GM21360 (cell line): ENCODE results near the gene KLHL11.
A peak's percentile ranks its signal among the peaks of the same experiment; 100 is the strongest.
"Not testable (repeated sequence)": the region's sequence is repeated elsewhere in the genome, so short reads cannot be mapped to it uniquely, and the experiment has no call there.

Experiments used
- ATAC-seq: cut with Tn5 transposase; IDR thresholded peaks from one replicate; pipeline ENCODE4 v1.9.1; 2021; ENCODE audit warnings: mild to moderate bottlenecking, moderate library complexity; ENCODE audit not compliant: unreplicated experiment

Gene KLHL11

DNA sequence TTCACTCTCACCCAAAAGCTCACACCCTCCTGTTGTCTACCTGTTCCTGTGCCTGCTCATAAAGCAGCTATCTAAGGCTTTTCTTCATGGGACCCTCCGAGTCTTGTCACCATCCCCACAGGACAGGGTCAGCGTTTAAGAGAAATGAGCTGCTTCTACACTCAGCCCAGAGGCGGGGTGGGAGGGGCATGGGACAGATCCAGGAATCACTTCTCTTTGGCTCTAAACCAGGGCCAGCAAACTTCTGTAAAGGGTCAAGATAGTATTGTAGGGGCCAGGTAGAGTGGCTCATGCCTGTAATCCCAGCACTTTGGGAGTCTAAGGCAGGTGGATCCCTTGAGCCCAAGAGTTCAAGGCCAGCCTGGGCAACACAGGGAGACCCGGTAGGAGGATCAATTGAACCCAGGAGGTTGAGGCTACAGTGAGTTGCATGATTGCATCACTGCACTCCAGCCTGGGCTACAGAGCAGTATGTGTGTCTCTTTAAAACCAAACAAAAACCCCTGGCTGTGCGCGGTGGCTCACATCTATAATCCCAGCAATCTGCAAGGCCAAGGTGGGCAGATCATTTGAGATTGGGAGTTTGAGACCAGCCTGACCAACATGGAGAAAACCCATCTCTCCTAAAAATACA lies 23.2 kb upstream of the KLHL11 start:
- no peak for ATAC-seq

DNA sequence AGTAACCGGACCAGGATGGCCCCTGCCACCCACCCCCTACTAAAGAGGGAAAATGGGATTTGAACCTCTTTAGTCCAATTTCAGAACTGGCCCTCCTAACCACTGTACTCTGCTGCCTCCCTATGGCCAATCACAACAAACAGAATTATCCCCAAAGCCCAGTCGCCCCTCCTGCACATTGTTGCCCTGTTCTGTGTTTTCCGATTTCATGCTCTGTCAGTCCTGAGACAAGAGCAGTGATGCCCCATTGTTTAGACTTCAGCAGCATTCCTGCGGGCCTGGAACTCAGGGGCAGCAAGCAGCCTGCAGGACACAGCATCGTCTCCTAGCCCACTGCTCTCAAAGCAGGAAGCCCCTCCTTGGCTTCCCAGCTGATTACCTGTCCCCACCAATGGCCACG lies 20.5 kb upstream of the KLHL11 start:
- no peak for ATAC-seq

DNA sequence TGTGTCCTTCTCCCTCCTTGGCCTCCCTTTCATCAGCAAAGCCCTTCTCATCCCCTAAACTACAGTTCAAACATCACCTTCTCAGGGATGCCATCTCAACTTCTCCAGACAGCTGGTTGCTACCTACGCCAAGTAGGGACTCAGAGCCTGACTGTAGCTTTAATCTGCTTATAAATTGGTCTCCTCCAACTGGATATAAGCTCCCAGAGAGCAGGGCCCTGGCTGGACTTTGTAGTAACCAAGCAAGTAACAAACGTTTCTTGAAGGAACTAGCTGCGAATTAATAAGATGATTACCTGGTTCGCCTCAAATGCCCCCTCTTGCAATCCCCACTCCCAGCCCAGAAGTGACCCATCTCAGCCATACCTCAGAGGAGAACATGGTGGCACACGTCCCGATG lies 17.5 kb upstream of the KLHL11 start:
- ATAC-seq, result no peak

DNA sequence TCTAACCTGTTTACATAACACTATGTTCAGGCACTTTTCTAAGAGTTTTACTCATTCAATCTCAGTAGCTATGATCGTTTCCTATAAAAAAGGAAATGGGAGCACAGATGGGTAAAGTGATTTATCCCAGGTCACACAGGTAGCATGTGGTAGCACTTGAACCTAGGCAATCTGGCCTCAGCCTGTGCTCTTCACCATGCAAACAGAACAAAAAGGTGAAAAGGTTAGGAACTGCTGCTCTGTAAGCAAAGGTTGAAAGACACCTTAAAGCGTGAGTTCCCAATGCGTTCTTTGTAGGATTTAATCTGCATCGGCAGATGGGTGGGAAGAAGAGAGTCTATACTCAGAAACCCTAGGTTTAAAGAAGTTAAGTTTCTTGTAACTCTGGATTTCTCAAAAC lies 14.9 kb upstream of the KLHL11 start:
- ATAC-seq, result no peak

DNA sequence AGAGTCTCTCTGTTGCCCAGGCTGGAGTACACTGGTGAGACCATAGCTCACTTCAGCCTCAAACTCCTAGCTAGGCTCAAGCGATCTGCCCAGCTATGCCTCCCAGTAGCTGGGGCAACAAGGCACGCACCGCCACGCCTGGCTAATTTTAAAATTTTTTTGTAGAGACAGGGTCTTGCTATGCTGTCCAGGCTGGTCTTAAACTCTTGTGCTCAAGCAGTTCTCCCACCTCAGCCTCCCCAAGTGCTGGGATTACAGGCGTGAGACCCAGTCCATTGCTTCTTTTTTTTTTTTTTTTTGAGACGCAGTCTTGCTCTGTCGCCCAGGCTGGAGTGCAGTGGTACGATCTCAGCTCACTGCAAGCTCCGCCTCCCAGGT lies 9.1 kb upstream of the KLHL11 start:
- not testable (repeated sequence) for ATAC-seq

DNA sequence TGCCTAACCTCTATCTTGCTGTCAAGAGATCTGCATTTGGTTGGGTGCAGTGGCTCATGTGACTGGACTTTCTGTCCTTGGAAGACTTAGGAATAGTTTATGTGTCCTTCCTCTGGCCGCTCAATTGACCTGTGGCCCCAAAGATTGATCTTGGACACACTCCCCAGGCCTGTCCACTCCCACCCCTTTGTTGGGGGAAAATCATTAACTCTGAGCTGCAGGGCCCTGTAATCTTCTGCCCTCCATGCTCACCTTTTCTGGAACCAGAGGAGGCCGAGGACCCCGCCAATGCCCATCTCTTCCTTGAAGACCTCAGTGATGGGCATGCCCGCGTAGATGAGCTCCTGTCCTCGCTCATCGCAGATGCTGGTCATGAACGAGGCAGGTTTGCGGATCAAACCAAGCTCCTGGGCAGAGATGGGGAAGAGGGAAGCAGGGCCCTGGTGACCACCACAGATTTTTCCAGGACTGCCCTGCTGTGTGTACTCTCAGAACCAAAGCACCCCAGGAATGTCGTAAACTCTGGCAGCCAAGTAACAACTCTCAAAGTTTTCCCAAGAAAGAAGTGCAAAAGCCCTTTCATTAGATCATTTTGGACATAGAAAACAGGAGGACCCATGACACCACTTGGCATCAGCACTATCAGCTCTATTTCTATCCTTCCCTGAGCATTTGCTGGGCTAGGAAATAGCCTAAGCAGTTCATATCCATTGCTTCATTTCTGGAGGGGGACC lies 8.5 kb upstream of the KLHL11 start:
- ATAC-seq, result no peak

DNA sequence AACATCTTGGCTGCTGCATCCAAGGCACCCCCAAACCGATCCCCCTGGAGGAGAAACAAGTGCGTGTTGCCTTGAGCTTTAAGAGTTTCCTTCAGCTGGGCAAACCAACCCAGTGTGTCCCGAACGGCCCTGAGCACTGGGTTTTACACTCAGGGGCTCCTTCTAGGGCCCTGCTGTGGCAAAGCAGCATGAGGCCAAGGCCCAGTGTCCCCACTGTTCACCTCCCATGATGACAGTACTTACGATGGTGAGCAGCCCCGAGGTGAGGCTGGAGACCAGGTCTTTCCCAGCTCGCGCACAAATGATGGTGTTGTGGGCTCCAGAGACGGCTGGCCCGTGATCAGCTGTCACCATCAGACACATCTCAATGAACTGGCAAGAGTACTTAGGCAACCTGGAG lies 6.6 kb upstream of the KLHL11 start:
- ATAC-seq, result no peak

DNA sequence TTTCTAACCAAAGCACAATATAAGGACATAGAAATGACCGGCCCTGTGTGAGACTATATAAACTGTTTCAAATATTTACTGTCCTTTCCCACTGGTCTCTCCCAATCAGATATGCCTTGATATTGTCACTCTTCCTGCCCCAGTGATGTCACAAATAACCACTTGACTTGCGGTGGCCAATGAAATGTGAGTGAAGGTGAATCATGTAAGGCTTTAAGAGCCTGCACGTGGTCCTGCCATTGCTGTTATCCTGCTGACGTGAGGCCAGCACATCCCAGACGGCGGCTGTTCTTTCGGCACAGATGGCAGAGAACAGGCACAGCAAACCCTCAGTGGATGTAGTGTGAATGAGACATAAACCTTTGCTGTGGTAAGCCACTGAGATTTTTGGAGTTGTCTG lies 5.4 kb upstream of the KLHL11 start:
- ATAC-seq, result no peak

DNA sequence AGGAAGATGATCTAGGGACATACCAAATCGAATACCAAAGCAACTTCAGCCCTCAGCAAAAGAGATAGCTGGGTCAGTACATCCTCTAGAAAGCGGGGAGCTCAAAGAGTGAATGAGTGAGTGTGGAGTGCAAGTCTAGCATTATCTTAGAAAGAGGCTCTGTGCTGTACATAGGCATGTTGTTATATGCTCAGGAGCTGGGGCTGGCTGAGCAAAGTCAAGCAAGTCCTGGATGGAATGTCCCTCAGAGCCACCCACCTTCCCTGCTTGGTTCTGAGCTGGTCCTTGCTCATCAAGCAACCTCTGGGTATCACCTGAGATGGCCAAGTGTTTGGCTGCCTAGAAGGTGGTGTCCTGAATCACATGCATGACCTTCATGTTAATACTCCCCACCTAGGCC lies 4.9 kb upstream of the KLHL11 start:
- no peak for ATAC-seq

DNA sequence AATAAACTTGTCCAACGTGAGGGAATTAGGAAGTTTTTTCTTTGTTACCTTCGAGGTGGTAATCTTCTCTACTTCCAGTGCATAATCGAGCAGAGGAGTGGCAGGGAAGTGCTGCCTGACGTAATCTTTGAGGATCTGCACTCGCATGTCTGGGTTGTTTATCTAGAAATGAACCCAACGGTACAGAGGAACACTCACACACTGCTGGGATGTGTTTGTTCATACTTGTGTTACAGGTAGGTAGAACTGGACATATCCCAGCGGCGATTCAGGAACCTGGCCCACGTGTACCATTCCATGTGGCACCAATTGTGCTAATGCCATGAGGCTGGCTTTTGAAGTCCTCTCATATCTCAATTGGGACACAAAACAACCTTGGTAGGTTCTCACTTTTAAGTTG lies 4.2 kb upstream of the KLHL11 start:
- no peak for ATAC-seq

DNA sequence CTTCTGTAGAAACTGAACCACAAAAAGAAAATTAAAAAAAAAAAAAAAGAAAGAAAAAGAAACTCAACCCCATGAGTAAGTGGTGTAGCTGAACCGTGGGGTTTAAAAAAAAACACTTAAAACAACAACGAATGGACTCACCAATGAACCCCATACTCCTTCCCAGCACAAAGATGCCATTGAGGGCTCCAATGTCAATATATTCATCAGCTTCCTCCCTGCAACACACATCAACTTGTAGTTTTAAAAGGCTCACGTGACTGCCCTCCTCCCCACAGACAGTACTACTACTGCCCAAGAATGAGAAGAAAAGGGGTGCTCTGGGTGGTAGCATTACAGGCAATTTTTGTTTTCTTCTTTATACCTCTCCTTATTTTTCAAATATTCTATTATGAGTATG lies 3.3 kb upstream of the KLHL11 start:
- no peak for ATAC-seq

DNA sequence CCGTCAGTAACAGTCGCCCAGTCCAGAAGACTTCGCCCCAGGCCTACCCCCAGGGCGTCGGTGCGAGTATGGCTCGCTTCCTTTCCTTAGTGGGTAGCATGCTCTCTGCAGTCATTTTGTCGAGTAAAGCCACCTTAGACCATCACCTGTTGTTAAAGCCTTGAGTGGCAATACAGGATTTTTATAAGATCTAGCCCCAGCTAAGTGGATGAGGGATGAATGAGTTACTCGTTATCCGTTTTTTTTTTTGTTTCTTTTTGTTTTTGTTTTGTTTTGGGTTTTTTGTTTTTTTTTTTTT lies 322 bp upstream of the KLHL11 start:
- no peak for ATAC-seq

DNA sequence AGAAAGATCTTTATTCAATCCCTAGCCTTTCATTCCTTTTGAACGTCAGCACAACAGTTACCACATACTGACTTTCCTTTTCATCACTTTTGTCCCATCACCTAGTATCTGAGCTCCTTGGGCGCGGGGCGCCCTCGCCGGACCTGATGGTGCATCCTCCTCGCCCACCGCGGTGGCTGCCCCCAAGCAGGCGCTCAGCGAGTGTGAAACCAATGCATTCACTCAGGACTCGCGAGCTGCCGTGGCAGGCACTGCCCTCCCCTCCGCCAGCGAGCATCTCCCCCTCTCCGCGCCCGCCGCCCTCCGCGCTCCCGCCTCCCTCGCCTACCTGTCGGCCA lies 756 bp downstream of the KLHL11 start:
- peak; percentile 23 for ATAC-seq

DNA sequence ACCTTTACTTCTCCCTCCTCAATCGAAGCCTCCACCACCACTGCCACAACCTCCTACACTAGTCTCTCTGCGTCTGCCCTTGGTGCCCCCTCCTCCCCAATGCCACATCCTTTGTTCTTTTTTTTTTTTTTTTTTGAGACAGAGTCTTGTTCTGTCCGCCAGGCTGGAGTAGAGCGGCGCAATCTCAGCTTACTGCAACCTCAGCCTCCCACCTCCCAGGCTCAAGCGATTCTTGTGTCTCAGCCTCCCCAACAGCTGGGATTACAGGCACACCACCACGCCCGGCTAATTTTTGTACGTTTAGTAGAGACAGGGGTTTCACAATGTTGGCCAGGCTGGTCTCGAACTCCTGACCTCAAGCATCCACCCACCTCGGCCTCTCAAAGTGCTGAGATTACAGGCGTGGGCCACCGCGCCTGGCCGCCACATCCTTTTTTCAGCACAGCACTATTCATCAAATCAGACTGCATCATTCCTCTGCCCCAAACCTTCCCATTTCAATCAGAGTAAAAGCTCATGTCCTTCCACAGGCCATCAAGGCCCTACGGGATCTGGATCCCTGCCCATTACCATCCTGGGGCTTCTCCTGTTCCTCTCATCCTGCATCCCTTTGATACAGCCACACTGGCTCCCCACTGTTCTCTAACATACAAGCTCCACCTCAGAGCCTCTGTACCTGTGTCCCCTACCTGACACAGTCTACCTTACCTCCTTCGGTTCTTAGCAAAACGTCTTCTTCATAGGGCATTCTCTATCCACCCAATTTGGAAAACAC lies 2.0 kb downstream of the KLHL11 start:
- ATAC-seq, result no peak

DNA sequence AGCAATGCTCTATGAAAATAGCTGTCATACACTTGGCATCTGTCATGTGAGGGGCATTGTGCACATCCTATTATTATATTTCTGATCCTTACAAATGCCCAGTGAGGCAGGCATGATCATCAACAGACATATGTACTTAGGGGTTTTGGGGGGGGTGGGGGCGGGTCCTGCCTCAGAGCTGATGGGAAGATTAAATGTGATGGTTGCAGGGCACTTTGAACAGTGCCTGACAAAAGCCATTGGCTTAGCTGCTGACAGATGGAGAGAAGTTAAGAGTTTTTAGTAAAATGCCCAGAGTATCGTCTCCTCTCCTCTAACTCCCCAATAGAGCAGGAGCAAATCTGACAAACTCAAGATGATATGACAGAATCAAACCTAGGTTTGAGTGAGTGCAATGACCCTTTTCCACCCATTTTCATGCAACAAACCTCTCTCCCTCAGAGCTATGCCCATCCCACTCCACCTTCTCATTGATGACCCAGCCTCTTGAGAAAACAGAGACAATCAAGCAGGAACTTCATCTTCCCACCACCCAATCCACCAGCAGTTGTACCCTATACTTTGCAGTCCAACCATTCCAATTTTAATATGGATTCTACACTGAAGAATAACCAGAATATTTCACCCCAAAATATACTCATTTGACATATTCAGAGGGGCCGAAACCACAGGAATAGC lies 4.8 kb downstream of the KLHL11 start:
- ATAC-seq, result no peak

DNA sequence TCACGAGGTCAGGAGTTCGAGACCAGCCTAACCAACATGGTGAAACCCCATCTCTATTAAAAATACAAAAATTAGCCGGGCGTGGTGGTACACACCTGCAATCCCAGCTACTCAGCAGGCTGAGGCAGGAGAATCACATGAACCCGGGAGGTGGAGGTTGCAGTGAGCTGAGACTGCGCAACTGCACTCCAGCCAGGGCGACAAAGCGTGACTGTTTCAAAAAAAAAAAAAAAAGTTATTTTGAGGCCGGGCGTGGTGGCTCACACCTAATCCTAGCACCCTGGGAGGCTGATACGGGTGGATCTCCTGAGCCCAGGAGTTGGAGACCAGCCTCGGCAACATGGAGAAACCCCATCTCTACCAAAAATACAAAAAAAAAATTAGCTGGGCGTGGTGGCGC lies 13.8 kb downstream of the KLHL11 start:
- not testable (repeated sequence) for ATAC-seq

DNA sequence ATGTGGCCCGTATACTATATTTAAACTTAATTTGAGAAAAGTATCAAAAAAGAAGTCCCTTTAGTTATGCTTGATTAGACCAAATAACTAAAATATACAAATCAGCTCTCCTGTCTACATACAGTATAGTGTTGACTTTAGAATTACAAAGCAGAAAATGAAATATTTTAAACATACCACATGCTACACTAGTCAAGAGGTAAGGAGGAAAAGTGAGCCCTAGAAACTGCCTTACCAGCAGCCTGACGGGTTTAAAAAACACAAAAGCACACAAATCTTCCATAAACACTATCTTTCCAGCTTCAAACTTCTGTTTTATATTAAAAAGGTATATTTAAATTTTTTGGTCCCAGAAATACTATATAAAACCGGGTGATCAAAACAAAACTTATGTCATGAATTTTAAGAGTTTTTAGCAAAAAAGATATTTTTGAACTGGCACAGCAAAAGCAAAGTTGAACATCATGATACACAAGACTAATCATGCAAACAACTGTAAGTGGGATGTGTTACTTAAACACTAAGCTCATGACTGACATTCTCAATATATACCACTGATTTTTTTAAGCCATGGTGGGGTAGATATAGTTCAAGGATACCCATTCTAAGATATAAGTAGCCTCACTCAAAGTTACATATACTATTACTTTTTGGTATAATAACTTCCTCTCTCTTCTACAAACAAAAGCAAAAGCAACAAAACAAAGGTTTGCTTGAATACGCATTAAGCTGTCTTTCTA lies 15.8 kb downstream of the KLHL11 start:
- ATAC-seq, result no peak

DNA sequence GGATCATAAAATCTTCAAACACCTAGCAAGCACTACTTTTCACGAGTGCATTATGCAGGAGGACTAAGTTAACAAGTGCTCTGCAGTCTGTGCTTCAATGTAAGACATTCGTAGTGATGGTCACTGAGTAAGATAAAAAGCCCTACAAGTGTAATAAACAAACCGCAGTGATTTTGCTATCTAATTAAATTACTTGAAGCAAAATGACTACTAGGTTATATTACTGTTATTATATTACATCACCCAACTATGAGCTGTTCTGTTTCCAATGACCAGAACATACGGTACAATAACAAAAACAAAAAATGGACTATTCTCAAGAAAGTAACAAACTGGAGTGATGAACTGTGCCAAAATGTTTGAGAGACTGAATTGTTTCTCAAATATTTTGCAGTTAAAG lies 16.4 kb downstream of the KLHL11 start:
- no peak for ATAC-seq

DNA sequence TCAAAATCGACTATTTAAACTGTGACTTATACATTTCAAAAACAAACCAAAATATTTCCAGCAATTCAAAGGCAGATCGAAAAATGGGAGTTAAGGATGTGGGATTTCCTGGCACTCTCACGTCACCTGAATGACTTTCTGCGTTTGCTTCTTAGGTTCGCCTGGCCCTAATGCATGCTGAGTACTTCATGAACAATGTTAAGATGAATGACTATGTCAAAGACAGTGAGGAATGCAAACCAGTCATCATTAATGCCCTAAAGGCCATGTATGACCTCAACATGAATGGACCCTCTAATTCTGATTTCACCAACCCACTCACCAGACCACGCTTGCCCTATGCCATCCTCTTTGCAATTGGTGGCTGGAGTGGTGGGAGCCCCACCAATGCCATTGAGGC lies 20.3 kb downstream of the KLHL11 start:
- ATAC-seq, result no peak

DNA sequence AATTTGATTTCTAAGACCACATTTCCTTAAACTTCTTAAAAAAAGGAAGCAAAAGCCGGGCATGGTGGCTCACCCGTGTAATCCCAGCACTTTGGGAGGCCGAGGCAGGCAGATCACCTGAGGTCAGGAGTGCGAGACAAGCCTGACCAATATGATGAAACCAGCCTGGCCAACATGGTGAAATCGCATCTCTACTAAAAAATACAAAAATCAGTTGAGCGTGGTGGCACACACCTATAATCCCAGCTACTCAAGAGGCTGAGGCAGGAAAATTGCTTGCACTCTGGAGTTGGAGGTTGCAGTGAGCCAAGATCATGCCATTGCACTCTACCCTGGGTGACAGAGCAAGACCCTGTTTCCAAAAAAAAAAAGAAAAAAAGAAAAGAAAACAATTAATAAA lies 24.4 kb downstream of the KLHL11 start:
- not testable (repeated sequence) for ATAC-seq

DNA sequence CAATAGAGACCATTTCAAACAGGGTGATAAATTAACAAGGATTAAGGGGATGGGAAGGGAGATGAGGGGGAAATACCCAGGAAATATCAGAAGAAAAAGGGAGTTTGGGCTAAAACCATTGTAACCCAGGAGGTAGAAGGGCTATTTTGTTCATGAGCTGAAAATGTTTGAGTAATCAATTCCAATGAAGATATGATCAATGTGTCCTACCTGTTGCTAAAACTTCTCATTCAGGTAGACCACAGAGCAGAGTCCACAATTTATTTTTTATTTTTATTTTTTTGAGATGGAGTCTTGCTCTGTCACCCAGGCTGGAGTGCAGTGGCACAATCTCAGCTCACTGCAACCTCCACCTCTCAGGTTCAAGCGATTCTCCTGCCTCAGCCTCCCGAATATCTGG lies 25.8 kb downstream of the KLHL11 start:
- not testable (repeated sequence) for ATAC-seq
